ENCODE data around the gene DNAJC12.

Gene DNAJC12

DNA sequence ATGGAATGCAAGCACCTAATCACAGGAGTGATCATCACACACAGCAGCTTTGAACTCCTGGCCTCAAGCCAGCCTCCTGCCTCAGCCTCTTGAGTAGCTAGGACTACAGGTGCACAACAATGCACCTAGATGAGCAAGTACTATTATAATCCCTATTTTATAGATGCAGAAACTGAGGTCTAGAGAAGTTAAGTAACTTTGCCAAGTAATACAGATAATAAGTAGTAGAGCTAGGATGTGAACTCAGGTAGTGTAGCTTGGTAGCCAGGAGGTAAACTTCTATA is 33.7 kb downstream of the DNAJC12 start:
- no peak for DNase-seq (ENCODE audit: extremely low read depth, low read depth)
- TF ChIP-seq, protein P1, sequence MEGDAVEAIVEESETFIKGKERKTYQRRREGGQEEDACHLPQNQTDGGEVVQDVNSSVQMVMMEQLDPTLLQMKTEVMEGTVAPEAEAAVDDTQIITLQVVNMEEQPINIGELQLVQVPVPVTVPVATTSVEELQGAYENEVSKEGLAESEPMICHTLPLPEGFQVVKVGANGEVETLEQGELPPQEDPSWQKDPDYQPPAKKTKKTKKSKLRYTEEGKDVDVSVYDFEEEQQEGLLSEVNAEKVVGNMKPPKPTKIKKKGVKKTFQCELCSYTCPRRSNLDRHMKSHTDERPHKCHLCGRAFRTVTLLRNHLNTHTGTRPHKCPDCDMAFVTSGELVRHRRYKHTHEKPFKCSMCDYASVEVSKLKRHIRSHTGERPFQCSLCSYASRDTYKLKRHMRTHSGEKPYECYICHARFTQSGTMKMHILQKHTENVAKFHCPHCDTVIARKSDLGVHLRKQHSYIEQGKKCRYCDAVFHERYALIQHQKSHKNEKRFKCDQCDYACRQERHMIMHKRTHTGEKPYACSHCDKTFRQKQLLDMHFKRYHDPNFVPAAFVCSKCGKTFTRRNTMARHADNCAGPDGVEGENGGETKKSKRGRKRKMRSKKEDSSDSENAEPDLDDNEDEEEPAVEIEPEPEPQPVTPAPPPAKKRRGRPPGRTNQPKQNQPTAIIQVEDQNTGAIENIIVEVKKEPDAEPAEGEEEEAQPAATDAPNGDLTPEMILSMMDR (IDR thresholded peaks at IDR 0.05; ENCODE audit: low read depth, low read length): no peak

DNA sequence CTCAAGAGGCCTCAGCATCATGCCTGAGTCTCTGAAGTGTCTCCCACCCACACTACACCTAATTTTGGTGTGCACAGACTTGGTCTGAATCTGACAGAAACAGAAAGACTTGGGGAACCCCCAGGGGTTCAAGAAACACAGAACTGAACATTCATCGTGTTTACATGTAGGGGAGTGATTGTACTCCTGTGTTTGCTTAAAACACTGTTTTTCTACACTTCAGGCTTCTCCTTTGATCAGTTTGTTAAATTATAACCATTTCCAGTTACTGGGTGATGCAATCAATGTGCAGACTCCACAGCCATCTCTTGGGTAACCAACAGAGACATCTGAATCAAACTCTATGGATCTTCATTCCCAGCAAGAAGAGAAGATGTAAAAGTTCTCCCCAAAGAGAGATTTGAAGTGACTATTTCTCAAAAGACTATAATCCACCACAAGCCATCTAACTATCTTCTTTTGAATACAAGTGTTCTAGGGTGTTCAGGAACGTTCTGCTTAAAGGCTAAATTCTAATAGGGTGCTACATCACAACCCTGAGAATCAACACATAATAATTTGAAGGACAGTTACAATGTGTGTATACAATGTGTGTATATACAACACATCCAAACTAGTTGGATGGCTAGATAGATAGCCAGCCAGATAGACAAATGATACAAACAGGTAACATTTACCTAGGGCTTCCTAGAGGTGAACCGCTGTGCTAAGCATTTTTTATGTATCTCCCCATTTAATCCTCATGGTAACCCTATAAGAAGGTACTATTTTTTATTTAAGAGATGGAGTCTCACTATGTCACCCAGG is 34.2 kb downstream of the DNAJC12 start:
- TF ChIP-seq, protein P1 (IDR thresholded peaks at IDR 0.05; ENCODE audit: low read depth, low read length): no peak
- no peak for DNase-seq (ENCODE audit: extremely low read depth, low read depth)

DNA sequence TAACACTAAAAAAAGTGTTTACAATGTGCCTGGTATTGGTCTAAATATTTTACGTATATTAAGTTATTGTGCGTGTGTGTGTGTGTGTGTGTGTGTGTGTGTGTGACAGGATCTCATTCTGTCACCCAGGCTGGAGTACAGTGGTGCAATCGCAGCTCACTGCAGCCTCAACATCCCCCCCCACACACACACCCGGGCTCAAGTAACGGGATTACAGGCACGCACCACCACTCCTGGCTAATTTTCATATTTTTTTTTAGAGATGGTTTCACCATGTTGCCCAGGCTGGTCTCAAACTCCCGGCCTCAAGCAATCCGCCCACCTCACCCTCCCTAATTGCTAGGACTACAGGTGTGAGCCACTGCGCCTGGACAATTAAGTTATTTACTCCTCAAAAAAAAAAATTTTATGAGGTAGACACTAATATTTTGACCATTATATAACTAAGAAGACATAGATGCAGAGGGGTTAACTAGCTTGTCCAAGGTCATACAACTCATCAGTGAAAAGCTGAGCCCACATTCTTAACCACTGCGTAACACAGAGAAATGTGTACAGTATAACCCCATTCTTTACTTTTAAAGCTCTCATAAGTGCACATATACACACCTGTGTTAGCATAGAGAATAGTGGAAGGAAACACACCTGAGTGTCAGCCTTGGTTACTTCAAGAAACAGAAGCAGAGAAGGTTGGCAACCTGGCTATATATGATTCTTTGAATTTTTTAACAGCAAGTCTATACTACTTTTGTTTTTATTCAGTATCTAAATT is 35.0 kb downstream of the DNAJC12 start:
- TF ChIP-seq, protein P1 (IDR thresholded peaks at IDR 0.05; ENCODE audit: low read depth, low read length): no peak
- DNase-seq (ENCODE audit: extremely low read depth, low read depth): no peak

DNA sequence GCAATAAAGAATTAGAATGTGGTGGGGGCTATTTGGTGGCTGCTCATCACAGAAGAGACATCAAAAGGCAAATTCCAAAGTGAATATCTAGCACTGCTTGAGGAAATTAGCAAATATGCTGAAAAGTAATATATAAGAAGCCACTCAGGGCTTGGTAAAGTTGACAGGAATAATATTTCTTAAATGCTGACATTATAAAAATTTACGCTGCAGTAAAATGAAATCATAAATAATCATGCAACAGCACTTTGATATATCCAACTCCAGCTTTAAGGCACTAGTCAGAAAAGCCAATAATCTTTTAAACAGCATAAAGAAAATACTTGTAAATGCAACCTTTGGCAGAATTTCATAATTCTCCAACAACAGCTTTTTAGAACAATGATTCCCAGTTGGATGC is 36.9 kb downstream of the DNAJC12 start:
- no peak for DNase-seq (ENCODE audit: extremely low read depth, low read depth)
- TF ChIP-seq, protein P1 (IDR thresholded peaks at IDR 0.05; ENCODE audit: low read depth, low read length): no peak

DNA sequence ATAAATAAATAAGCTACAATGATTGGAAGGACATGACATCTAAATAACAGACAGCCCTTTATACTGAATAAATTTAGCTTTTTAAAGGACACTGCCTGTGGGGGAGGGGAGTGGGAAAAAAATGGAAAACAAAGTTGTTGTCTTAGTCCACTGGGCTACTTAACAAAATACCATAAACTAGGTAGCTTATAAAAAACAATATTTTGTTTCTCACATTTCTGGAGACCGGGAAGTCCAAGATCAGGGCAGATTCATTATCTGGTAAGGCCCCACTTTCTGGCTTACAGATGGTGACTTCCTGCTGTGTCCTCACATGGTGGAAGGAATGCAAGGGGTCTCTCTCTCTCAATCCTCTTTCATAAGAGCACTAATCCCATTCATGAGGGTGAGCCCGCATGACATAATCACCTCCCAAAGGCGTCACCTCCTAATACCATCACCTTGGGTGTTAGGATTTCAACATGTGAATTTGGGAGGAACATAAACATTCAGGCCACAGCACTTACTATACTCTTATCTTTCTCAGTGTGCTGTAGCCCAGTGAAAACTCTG is 43.0 kb downstream of the DNAJC12 start:
- DNase-seq (ENCODE audit: extremely low read depth, low read depth): no peak
- TF ChIP-seq, protein P1 (IDR thresholded peaks at IDR 0.05; ENCODE audit: low read depth, low read length): no peak

DNA sequence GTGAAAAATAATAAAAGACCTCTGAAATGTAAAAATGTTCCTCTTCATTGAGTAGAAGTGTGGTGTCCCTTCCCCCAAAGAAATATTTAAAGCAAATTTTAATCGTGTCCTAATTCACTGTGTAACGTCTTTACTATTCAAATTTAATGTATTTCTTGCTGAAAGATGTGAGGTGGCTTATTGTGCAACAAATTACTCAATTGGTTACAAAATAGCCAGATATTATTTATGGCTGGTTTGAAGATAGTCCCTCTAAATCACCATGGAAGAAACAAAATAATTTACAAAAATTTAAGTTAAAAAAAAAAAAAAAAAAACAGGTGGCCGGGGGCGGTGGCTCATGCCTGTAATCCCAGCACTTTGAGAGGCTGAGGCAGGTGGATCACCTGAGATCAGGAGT is 43.7 kb downstream of the DNAJC12 start:
- TF ChIP-seq, protein P1 (IDR thresholded peaks at IDR 0.05; ENCODE audit: low read depth, low read length): no peak
- no peak for DNase-seq (ENCODE audit: extremely low read depth, low read depth)

DNA sequence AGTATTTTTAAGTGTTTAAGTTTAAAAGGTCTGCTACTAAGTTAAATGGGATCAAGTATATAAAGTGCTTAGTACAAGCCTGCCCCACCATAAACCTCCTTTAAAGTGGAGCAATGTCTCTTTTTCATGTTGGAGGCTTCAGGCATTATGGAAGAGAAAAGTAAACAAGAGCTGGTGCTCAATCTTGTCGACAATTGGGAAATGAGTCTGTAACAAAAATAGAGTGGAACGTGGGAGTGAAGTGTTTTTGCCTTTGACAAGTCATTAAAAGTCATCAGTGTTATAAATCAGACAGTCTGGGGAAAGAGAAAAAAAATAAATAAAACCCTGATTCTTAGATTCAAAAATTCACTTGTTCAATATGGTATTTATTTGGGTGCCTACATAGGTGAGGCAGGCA is 44.7 kb downstream of the DNAJC12 start:
- DNase-seq (ENCODE audit: extremely low read depth, low read depth): no peak
- TF ChIP-seq, protein P1 (IDR thresholded peaks at IDR 0.05; ENCODE audit: low read depth, low read length): no peak
